Sigmoid colon (tissue), 4 donors: Measurements from ENCODE around the gene CABP5.

Experiments
- EP300 ChIP-seq, 4 donors: sonication (generic); formaldehyde crosslinking; IDR thresholded peaks; one replicate each; pipeline ENCODE4 v1.6.1; 2017; ENCODE audit warnings: antibody characterized with exemption in 4 of 4
- POLR2A ChIP-seq, 2 donors: fragments of 450-650 bp; IDR thresholded peaks; one replicate each; pipeline ENCODE4 v1.6.1; 2016; ENCODE audit warnings: antibody characterized with exemption in 2 of 2, mild to moderate bottlenecking in 2 of 2, moderate library complexity in 2 of 2
- POLR2AphosphoS5 ChIP-seq, 4 donors: sonication (generic); formaldehyde crosslinking; IDR thresholded peaks; one replicate each; pipeline ENCODE4 v1.6.1; 2017; ENCODE audit warnings: antibody characterized with exemption in 4 of 4
- TF ChIP-seq, protein P1 (sequence below), 4 experiments: fragments of 450-650 bp in 3 of 4; fragments of 200-600 bp in 1 of 4; IDR thresholded peaks; one replicate each; pipeline ENCODE4 v1.5.1; 2016 to 2019; ENCODE audit warnings: antibody characterized with exemption in 4 of 4, mild to moderate bottlenecking in 3 of 4, moderate library complexity in 2 of 4

DNA sequence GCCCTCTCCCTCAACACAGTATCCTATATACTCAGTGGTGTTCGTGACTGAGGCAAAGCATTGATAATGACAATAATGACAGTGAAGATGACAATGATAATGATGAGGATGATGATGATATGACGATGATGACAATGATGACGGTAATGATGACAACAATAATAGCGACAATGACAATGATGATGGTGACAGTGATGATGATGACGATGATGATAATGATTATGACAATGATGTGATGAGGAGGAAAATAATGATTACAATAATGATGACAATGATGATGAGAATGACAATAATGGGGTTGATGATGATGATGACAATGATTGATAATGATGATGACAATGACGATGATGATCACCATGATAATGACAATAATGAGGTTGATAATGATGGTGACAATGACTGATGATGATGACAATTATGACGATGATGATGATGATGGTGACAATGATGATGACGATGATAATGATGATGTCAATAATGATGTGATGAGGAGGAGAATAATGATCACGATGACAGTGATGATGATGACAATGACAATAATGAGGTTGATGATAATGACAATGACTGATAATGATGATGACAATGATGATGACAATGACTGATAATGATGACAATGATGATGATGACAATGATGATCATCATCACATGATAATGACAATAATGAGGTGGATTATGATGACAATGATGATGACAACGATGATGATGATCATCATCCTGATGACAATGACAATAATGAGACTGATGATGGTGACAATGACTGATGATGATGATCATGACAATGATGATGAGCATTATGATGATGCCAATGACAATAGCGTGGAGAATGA lies 32.7 kb downstream of the CABP5 start:
- TF ChIP-seq, protein P1, sequence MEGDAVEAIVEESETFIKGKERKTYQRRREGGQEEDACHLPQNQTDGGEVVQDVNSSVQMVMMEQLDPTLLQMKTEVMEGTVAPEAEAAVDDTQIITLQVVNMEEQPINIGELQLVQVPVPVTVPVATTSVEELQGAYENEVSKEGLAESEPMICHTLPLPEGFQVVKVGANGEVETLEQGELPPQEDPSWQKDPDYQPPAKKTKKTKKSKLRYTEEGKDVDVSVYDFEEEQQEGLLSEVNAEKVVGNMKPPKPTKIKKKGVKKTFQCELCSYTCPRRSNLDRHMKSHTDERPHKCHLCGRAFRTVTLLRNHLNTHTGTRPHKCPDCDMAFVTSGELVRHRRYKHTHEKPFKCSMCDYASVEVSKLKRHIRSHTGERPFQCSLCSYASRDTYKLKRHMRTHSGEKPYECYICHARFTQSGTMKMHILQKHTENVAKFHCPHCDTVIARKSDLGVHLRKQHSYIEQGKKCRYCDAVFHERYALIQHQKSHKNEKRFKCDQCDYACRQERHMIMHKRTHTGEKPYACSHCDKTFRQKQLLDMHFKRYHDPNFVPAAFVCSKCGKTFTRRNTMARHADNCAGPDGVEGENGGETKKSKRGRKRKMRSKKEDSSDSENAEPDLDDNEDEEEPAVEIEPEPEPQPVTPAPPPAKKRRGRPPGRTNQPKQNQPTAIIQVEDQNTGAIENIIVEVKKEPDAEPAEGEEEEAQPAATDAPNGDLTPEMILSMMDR (IDR thresholded peaks at IDR 0.05): no peak
- TF ChIP-seq EP300 (IDR thresholded peaks at IDR 0.05): no peak
- no peak for TF ChIP-seq POLR2AphosphoS5 (IDR thresholded peaks at IDR 0.05)
- TF ChIP-seq POLR2A (IDR thresholded peaks at IDR 0.05): no peak
